ENCODE measurements around the gene UMPS.

DNA sequence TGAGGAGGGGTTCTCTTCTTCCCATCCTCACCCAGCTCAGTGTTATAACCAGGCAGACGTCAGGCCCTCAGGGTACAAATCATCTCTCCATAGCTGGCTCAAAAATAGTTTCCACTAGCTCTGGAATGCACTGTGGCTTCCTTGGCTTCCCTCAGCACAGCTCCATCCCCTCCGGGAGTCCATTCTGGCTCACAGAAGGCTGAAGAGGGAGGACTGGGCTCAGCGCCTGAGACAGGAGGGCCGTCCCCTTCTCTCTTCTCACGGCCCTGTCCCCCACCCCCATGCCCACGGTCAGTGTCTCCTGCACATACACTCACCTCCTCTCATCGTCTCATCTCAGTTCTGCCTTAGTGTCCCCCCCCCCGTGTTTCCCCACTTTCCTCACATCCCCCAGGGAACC is 50.1 kb downstream of the UMPS start:
- TF ChIP-seq ELF4 (IDR thresholded peaks at IDR 0.05) (no peak), ARNT (IDR thresholded peaks at IDR 0.05) (no peak), FOXA1 (IDR thresholded peaks at IDR 0.05) (no peak), FOXM1 (IDR thresholded peaks at IDR 0.05; ENCODE audit: borderline replicate concordance) (no peak), CTBP1 (IDR thresholded peaks at IDR 0.05; ENCODE audit: borderline replicate concordance) (no peak), BHLHE40 (IDR thresholded peaks at IDR 0.05; ENCODE audit: borderline replicate concordance) (no peak), NFRKB (IDR thresholded peaks at IDR 0.05) (no peak)

Measured in HEK293T (cell line).